Ishikawa (cell line): ENCODE measurements around the gene MS4A15.

ENCODE experiments used
- EGR1 ChIP-seq: IDR thresholded peaks from 2 replicates; pipeline ENCODE4 v1.6.1; 2012
- EP300 ChIP-seq: IDR thresholded peaks from 2 replicates; pipeline ENCODE4 v1.6.1; 2012; ENCODE audit warnings: borderline replicate concordance
- TAF1 ChIP-seq: IDR thresholded peaks from 2 replicates; pipeline ENCODE4 v1.6.1; 2012; ENCODE audit warnings: low read depth, mild to moderate bottlenecking
- TCF12 ChIP-seq: IDR thresholded peaks from 2 replicates; pipeline ENCODE4 v1.6.1; 2012; ENCODE audit warnings: low read depth
- TEAD4 ChIP-seq: IDR thresholded peaks from 2 replicates; pipeline ENCODE4 v1.6.1; 2012
- TF ChIP-seq, protein P1 (sequence below): IDR thresholded peaks from 2 replicates; pipeline ENCODE4 v1.6.1; 2012; ENCODE audit warnings: low read depth, mild to moderate bottlenecking

DNA sequence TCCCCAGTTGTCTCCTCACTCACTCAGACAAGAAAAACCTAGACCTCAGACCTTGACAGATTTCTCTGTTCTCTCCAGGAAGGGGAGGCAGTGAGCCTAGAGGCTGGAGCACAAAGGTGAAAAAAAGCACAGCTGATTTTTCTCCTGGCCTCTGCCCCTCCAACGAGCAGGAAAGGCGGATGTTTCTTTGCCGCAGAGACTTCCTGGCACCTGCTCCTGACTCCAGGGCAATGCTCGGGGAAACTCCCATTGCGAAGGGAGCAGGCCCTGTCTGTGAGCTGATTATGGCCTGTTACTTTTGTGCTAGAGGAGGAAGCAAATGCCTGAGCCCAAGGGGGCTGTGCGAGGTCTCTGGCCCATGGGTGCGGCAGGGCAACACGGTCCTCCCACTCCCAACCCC is 53.9 kb downstream of the MS4A15 start:
- TF ChIP-seq EGR1 = no peak
- no peak for TF ChIP-seq TEAD4
- TF ChIP-seq, protein P1, sequence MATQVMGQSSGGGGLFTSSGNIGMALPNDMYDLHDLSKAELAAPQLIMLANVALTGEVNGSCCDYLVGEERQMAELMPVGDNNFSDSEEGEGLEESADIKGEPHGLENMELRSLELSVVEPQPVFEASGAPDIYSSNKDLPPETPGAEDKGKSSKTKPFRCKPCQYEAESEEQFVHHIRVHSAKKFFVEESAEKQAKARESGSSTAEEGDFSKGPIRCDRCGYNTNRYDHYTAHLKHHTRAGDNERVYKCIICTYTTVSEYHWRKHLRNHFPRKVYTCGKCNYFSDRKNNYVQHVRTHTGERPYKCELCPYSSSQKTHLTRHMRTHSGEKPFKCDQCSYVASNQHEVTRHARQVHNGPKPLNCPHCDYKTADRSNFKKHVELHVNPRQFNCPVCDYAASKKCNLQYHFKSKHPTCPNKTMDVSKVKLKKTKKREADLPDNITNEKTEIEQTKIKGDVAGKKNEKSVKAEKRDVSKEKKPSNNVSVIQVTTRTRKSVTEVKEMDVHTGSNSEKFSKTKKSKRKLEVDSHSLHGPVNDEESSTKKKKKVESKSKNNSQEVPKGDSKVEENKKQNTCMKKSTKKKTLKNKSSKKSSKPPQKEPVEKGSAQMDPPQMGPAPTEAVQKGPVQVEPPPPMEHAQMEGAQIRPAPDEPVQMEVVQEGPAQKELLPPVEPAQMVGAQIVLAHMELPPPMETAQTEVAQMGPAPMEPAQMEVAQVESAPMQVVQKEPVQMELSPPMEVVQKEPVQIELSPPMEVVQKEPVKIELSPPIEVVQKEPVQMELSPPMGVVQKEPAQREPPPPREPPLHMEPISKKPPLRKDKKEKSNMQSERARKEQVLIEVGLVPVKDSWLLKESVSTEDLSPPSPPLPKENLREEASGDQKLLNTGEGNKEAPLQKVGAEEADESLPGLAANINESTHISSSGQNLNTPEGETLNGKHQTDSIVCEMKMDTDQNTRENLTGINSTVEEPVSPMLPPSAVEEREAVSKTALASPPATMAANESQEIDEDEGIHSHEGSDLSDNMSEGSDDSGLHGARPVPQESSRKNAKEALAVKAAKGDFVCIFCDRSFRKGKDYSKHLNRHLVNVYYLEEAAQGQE = no peak
- no peak for TF ChIP-seq TCF12
- TF ChIP-seq TAF1 = no peak
- TF ChIP-seq EP300 = no peak
